ENCODE data around the gene KCTD19. TPM values are rescaled to one million over a fixed set of nuclear protein-coding genes. Genes with fewer than 3 reads are reported as not detected.
A peak's percentile ranks its signal among the peaks of the same experiment; 100 is the strongest.

Gene KCTD19
- total RNA-seq, 1 experiment from 2014 or later, result not detected

DNA sequence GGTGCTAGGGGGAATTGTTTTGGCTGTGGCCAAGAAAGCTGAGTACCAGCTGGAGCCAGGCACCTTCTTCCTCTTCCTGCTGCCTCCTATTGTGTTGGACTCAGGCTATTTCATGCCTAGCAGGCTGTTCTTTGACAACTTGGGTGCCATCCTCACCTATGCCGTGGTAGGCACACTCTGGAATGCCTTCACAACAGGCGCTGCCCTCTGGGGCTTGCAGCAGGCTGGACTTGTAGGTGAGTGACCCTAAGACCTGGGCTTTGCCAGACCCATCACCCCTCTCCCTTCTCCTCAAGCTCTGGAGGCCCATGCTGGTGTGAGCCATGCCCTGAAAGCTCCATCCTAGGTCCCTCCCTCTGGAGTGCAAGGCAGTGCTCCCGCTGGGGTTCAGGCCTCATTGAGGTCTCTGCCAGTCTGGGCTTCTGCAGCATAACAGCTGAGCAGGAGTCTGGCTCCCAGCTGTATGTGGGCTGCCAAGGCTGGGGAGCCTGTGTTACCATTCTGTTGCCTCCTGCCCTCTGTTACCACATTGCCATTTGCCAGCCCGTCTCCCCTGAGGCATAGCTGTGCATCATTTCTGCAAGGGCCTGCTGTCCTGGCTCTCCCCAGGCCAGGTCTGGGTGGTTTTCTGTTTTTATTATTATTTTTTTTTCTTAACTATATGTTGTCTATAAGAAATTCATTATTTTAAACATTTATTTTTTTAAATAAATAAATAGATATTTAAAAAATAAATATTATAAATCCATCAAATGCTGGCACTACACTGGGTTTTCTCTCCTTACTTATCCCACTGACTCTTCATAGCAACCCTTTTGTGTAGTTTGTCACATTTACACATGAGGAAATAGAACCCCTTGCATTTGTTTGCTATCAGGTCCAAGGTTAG lies 73.7 kb downstream of the KCTD19 start:
- no peak overlapping the region for H2AFZ ChIP-seq
- no peak overlapping the region for H3K4me3 ChIP-seq
- BruUV-seq (replicated peaks), result no TSS peak
- H3K9me2 ChIP-seq (ENCODE audit: insufficient read depth), result no peaks in the 10 kb centered on the region
- TF ChIP-seq EZH2 (IDR thresholded peaks at IDR 0.05; ENCODE audit: low read depth), result no peak
- no peak for TF ChIP-seq CTCF (conservative IDR thresholded peaks at IDR 0.05)
- no peaks in the 10 kb centered on the region; the same call in 1 of the 2 replicates for H3K27me3 ChIP-seq (ENCODE audit: insufficient read depth, low read depth)
- H3K4me1 ChIP-seq (replicated peaks; ENCODE audit: insufficient read depth), result peaks cover 5% of the 10 kb centered on the region
- CTCF ChIA-PET, result no interaction called here
- H3F3A ChIP-seq (ENCODE audit: insufficient read depth, low read depth), result peaks cover 4% of the 10 kb centered on the region; the same call in 1 of the 2 replicates
- no peak overlapping the region for H3K27ac ChIP-seq
- no peak for DNase-seq
- H3K36me3 ChIP-seq (ENCODE audit: low read depth), result no peaks in the 10 kb centered on the region
- no peak overlapping the region for H3K4me2 ChIP-seq
- no peaks in the 10 kb centered on the region for H4K20me1 ChIP-seq (ENCODE audit: insufficient read depth)
- no peaks in the 10 kb centered on the region for H3K79me2 ChIP-seq (ENCODE audit: low read depth)
- POLR2A ChIA-PET (ENCODE audit: unreplicated experiment), result no interaction called here
- intact Hi-C loops (cut with micrococcal nuclease; ENCODE audit: unreplicated experiment), result no loop called here
- H3K9me3 ChIP-seq (ENCODE audit: insufficient read depth, low read depth), result no peaks in the 10 kb centered on the region

- no peaks in the 10 kb centered on the region for H3K9me3 ChIP-seq (ENCODE audit: insufficient read depth, low read depth)
- no peaks in the 10 kb centered on the region for H4K20me1 ChIP-seq (ENCODE audit: insufficient read depth)
- H3K36me3 ChIP-seq (ENCODE audit: low read depth), result no peaks in the 10 kb centered on the region
- H3K79me2 ChIP-seq (ENCODE audit: low read depth), result peaks cover 8% of the 10 kb centered on the region
- H3K4me2 ChIP-seq, result no peak overlapping the region
- ChIA-PET POLR2A (ENCODE audit: unreplicated experiment) (no interaction called here), CTCF (interaction anchor here (0.6 kb wide), 1 partner anchor 202 kb away, joined by 3 read pairs; no protein-coding TSS in a partner anchor)
- no peak overlapping the region for H3K27ac ChIP-seq
- BruUV-seq (replicated peaks), result no TSS peak
- no peaks in the 10 kb centered on the region; the same call in 1 of the 2 replicates for H3K27me3 ChIP-seq (ENCODE audit: insufficient read depth, low read depth)
- H3F3A ChIP-seq (ENCODE audit: insufficient read depth, low read depth), result peaks cover 28% of the 10 kb centered on the region; the same call in 1 of the 2 replicates
- H3K4me3 ChIP-seq, result no peak overlapping the region
- H3K9me2 ChIP-seq (ENCODE audit: insufficient read depth), result no peaks in the 10 kb centered on the region
- DNase-seq, result no peak
- TF ChIP-seq CTCF (conservative IDR thresholded peaks at IDR 0.05) (no peak), EZH2 (IDR thresholded peaks at IDR 0.05; ENCODE audit: low read depth) (no peak)
- no peak overlapping the region for H2AFZ ChIP-seq
- intact Hi-C loops (cut with micrococcal nuclease; ENCODE audit: unreplicated experiment), result no loop called here
- H3K4me1 ChIP-seq (replicated peaks; ENCODE audit: insufficient read depth), result peaks cover 18% of the 10 kb centered on the region
These were observed 76.6 kb downstream of the KCTD19 start for GRCh38 chr16:67250045-67250327.

- Histone ChIP-seq H3K4me1 (replicated peaks; ENCODE audit: insufficient read depth) (peaks cover 23% of the 10 kb centered on the region), H2AFZ (0 out of 2 replicates have a peak overlapping the region, but pooled peaks have one; percentile 71), H3K9me2 (ENCODE audit: insufficient read depth) (no peaks in the 10 kb centered on the region), H4K20me1 (ENCODE audit: insufficient read depth) (no peaks in the 10 kb centered on the region), H3K4me3 (peak overlapping the region; percentile 90), H3K27ac (no peak overlapping the region), H3K36me3 (ENCODE audit: low read depth) (no peaks in the 10 kb centered on the region), H3K4me2 (peak overlapping the region; percentile 87), H3K9me3 (ENCODE audit: insufficient read depth, low read depth) (no peaks in the 10 kb centered on the region), H3F3A (ENCODE audit: insufficient read depth, low read depth) (peaks cover 34% of the 10 kb centered on the region; the same call in 1 of the 2 replicates), H3K27me3 (ENCODE audit: insufficient read depth, low read depth) (no peaks in the 10 kb centered on the region; the same call in 1 of the 2 replicates), H3K79me2 (ENCODE audit: low read depth) (peaks cover 14% of the 10 kb centered on the region)
- no TSS peak for BruUV-seq (replicated peaks)
- no peak for DNase-seq
- TF ChIP-seq EZH2 (IDR thresholded peaks at IDR 0.05; ENCODE audit: low read depth), result no peak
- no peak for TF ChIP-seq CTCF (conservative IDR thresholded peaks at IDR 0.05)
- POLR2A ChIA-PET (ENCODE audit: unreplicated experiment), result no interaction called here
- CTCF ChIA-PET, result interaction anchor here (0.6 kb wide), 1 partner anchor 202 kb away, joined by 3 read pairs; no protein-coding TSS in a partner anchor
- intact Hi-C loops (cut with micrococcal nuclease; ENCODE audit: unreplicated experiment), result loop anchor here (5.0 to 10.0 kb wide), 2 partner anchors 77 to 985 kb away; partner anchors contain the start of genes ESRP2 and NOL3
These were observed 77.1 kb downstream of the KCTD19 start for GRCh38 chr16:67249178-67250044.

Data from PC-9 (cell line).